SHP77 treated with DMSO at 0.1 percent for 48 hours (cell line): ENCODE measurements around the gene DDX27.

ENCODE experiments used
- DNase-seq: peaks from one replicate; lab custom pipeline; 2025; lab: John Stamatoyannopoulos, UW

The DDX27 gene

GRCh38 chr20:49278818-49279676 lies 59.8 kb downstream of the DDX27 start:
- DNase-seq, result no peak

- no peak for DNase-seq
Observed at GRCh38 chr20:49279677-49280462, 60.7 kb downstream of the DDX27 start.

- no peak for DNase-seq
Observed at GRCh38 chr20:49280463-49281058, 61.3 kb downstream of the DDX27 start.

GRCh38 chr20:49281059-49281912 lies 62.1 kb downstream of the DDX27 start:
- DNase-seq, result no peak

GRCh38 chr20:49281913-49282467 lies 62.8 kb downstream of the DDX27 start:
- DNase-seq, result no peak

GRCh38 chr20:49282584-49283171 lies 63.5 kb downstream of the DDX27 start:
- DNase-seq, result no peak

GRCh38 chr20:49283176-49283702 lies 64.0 kb downstream of the DDX27 start:
- no peak for DNase-seq

- DNase-seq, result no peak
Observed at GRCh38 chr20:49283703-49284625, 64.7 kb downstream of the DDX27 start.

- no peak for DNase-seq
Observed at GRCh38 chr20:49284818-49285217, 65.6 kb downstream of the DDX27 start.

GRCh38 chr20:49285233-49285668 lies 66.0 kb downstream of the DDX27 start:
- no peak for DNase-seq

- no peak for DNase-seq
Observed at GRCh38 chr20:49285813-49286494, 66.7 kb downstream of the DDX27 start.

GRCh38 chr20:49286689-49287551 lies 67.7 kb downstream of the DDX27 start:
- no peak for DNase-seq

- no peak for DNase-seq
Observed at GRCh38 chr20:49287555-49288249, 68.5 kb downstream of the DDX27 start.

- no peak for DNase-seq
Observed at GRCh38 chr20:49288250-49288751, 69.1 kb downstream of the DDX27 start.

GRCh38 chr20:49288784-49289696 lies 69.8 kb downstream of the DDX27 start:
- DNase-seq, result no peak

- no peak for DNase-seq
Observed at GRCh38 chr20:49290608-49291191, 71.5 kb downstream of the DDX27 start.
